ENCODE data around the gene COMT.
"Not testable (repeated sequence)": the region's sequence is repeated elsewhere in the genome, so short reads cannot be mapped to it uniquely, and the experiment has no call there.

Gene COMT

DNA sequence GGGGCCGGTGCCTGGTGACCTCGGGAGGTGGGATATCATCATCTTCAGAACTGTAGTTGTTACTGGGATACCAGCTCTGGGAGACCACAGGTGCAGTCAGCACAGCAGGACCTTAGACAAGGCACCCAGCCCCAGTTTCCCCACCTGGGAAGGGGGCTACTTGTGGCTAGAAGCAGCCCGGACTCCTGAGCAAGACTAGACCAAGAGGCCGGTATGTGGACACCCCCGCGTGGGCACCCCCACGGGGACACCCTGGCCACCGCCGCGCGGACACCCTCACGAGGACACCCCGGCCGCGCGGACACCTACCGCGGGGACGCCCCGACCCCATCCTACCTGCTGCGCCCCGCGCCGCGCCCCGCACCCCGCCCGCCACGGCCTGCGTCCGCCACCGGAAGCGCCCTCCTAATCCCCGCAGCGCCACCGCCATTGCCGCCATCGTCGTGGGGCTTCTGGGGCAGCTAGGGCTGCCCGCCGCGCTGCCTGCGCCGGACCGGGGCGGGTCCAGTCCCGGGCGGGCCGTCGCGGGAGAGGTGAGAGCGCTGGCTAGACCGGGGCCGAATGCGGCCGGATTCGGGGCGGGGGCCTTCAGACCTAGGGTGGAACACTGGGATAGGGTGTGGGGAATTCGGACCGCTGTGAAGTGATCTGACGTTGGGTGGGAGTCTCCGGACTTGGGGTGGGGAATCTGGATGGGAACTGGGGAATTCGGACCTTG, at the start of gene COMT, which contains the start of gene TXNRD2:
Gene COMT (plus strand): TSS at position 408 of the 718 bp plus-strand sequence. CDS start 20,755 bp downstream, outside the sequence.
Gene TXNRD2 (minus strand): TSS at position 454 of the 718 bp plus-strand sequence. CDS start 15 bp downstream, at position 439.
- DNase-seq: no peak

DNA sequence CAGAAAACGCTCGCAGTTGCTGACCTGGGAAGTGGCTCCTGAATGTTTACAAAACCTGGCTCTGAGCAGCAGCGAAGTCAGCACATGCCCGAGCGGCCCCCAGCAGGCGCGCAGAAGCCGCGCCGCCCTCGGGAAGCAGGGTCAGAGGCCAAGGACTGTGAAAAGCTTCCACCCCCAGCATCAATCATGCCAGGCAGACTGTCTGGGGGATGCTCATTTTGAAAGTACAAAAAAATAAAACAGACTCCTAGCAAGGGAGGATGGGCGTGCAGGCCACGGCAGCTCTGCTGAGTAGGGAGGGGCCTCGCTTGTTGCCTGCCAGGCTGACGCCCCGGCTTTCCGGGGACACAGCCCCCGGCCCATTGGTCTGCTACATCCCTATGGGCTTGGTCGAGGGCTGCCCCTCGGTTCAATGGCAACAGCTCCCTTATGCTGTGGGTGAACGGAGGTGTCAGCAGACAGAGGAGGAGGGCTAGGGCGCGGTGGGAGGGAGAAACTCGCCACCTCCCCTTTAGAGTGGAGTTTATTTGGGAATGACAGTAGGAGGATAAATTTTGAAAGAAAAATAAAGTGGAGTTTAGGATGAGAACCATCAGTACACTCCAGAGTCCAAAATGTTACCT, 49.2 kb upstream of the COMT start:
- DNase-seq: no peak

DNA sequence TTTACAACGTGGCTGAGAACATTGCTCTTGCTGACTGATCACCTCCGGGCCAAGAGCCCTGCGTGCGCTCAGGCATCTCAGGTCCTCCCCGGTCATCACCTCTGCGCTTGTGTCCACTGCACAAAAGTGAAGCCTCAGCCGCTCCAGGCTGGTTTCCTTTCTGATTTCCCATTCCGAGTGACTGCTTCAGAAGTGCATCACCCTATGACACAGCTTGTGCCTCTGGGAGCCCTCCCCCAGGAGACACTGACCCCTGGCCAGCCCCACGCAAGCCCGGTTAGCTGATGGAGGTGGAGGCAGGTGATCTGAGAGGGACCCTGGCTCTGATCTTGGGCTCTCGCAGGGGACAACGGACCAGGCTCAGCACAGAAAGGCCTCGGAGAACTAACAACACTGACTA, 48.6 kb upstream of the COMT start:
- DNase-seq: no peak

DNA sequence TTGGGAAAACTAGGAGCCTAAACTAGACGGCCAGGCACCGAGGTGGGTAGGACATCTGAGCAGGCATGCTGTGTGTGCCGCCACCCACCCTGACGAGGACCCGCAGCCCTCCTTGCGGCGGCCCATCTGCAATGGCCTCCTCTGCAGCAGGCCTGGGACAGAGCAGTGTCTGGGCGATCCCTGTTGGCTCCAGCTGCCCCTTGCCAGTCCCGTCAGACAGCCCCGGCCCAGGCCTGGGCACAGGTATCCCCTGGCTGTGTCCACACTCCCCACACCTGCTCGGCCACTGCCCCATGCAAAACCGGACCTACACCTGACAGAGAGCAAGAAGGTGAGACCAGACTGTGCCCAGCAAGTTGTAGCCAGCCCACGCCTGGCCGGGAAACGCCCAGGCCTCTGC, 48.2 kb upstream of the COMT start:
- DNase-seq: no peak

GRCh38 chr22:19895160-19895849, 46.3 kb upstream of the COMT start:
- DNase-seq: no peak

DNA sequence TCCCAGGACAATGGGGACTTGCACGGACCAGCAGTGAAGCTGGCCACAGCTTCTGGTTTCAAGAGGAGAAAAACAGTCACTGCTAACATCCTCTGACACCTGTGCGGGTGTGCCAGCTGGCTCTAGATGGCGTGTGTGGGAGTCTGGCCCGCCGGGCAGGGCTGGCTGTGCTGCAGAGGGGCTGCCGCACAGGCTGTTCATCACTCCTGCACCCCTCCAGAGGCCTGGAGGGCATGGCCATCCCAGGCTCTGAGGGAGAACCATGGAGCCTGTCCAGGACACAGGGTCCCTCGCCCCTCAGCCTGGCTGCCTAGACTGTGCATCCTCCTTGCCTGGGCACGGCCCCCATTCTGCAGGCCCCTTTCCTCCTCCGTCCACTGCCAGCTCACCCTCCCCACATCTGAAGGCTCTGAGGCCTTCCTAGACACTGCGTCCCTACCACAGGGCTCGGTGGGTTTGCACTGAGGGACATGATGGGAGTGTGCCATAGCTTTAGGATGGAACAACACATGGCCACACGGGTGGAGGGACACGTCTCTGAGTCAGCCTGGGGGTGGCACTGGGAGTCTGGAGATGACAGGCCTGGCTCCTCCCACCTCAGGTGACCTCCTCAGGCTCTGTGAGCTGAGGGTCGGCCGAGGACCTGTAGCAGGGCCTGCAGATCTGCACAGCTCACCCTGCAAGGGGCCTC, 44.8 kb upstream of the COMT start:
- no peak for DNase-seq

- no peak for DNase-seq
Measured at GRCh38 chr22:19897726-19898125, 43.8 kb upstream of the COMT start.

- no peak for DNase-seq
Measured at GRCh38 chr22:19898145-19898544, 43.4 kb upstream of the COMT start.

DNA sequence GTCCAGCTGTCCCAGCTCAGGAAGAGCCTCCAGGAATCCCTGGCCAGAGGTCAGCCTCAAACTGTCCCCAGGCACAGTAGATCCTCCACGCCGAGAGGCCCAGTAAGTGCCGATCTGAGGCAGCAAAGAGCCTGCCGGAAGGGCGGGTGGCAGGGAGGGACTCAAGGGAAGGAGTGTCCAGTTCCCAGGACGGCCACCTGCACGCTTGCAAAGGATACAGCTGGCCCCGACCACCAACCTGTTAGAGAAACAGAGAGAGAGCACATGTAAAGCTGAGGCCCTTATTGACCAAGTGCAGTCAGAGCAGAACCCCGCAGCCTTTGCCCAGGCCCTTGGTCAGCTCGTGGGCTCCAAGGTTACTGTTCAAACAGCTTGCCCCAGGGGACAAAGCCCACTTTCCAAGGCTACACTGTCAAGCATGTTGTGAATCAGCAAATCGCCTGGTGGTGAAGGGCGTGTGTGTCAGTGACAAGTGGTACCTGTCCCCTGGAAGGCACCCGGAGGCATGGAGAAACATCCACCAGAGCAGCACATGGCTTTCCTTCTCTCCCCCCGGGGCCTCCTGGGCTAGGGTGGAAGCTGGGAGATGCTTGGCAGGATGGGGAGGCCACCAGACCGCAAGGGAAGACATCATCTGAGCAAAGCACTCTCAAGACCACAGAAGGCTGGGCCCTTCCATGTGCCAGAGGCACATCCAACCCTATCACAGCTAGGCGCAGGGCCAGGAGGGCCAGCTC, 42.6 kb upstream of the COMT start:
- no peak for DNase-seq

GRCh38 chr22:19900707-19901436, 40.7 kb upstream of the COMT start:
- DNase-seq: no peak

GRCh38 chr22:19901577-19902244, 39.9 kb upstream of the COMT start:
- DNase-seq: no peak

DNA sequence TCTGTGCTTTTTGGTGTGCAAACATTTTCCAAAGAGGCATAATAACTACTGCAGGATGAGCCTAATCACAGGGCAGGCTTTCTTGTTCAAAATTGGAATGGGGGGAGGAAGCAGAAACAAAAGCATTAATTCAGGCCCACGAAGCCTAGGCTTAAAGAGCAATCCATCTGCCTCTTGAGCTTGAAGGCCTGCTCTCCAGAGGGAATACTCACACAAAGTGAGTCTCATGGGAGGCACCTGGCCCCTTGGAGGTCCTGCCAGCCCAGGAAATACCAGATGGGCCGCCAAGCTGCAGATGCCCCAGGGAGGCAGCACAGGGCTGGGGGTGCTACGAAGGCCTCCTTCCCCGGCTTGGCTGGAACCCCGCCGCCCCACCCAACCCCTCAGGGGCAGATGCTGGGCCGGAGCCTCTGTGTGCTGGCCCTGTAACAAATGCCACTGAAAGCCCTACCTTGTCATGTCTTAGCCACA, 39.3 kb upstream of the COMT start:
- peak; percentile 96 for DNase-seq

DNA sequence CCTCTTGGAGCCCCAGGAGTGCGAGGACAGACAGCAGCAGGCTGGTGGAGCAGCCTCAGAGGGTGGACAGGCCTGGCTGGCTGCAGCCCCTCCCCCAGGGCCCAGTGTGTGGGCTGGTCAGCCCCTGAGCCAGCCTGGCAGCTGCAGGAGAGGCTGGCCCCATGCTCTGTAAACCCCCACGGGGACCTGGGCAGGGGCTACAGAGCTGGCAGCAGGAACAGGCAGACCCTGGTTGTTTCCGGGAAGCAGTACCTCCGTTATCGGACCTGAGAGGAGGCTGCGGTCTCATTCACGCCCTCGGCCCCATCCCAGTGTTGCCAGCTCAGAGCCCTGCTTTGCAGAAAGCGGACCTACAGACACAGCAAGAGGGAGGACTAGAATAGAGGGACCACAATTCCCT, 38.5 kb upstream of the COMT start:
- no peak for DNase-seq

- DNase-seq: no peak
Measured at GRCh38 chr22:19903513-19903912, 38.1 kb upstream of the COMT start.

- DNase-seq: no peak
Measured at GRCh38 chr22:19904174-19904856, 37.3 kb upstream of the COMT start.

DNA sequence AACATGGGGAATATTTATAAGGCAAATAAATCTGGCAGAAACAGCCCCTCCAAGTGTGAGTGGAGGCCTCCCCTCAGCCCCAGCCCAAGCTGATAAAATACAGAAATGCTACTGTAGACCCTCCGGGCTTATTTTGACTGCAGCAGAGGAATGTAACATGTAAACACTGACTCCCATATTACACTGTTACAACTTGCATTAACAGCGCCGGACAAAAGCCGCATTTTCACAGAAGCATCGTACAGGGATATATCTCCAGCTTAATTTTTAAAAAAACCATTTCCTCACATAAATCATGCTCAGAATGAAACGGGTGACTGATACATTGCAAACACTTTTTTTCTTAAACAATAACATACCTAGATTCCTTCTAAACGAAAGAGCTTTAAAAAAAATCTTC, 36.6 kb upstream of the COMT start:
- DNase-seq: no peak

DNA sequence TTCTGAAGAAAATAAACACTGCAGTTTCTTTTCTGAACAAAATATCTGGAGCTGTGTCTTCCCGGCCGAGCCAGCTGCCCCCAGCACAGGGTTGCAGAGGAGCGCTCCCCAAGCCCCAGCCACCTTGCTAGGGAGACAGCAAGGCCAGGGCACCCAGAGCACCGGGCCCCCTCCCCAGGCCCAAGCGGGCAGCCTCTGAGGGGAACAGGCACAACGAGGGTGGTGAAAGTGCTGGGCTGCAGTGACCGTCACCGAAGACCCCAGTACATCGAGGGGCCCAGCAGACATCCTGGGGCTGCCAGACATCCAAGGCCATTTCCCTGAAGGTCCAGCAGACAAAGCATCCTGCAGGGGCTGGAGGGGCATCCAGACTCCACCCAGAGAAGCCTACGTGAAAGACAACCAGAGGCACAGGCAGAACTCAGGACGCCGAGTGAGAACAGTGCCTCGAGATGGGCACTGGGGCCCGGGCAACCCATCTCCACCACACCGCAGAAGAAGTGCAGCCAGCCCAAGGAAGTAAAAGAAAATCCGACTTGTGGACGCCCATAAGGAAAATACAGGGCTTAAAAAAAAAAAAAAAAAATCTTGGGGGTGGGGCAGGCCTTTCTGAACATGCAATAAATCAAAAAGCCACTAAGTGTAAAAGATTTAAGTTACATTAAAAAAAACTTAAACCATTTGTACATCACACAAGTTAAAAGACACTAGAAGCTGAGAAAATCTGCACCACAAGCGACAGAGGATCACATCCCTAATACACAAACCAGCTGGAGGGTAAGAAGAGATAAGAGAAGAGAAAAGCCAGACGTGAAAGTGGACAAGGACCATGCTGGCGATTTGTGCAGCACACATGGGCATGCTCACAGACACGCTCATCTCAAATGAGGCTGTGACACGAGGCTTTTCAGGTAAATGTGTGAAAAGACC, 36.0 kb upstream of the COMT start:
- no peak for DNase-seq

GRCh38 chr22:19906864-19907263, 34.7 kb upstream of the COMT start:
- DNase-seq: not testable (repeated sequence)

GRCh38 chr22:19907902-19908301, 33.7 kb upstream of the COMT start:
- DNase-seq: not testable (repeated sequence)

All from NCI-H524 treated with DMSO at 0.1 percent for 48 hours (cell line).